PC-9 (cell line): Measurements from ENCODE around the gene ATP7B. TPM values are rescaled to one million over a fixed set of nuclear protein-coding genes. Genes with fewer than 3 reads are reported as not detected.

Source experiments
- BruUV-seq: library from RNA; stranded (reverse); fragments of 400-500 nt; replicated peaks from 2 replicates; lab custom pipeline; 2021; lab: Mats Ljungman, UMichigan
- CTCF ChIA-PET: fragments of 300-600 bp; sonication (Branson Sonifier 250); formaldehyde crosslinking; loops from one replicate; lab custom pipeline; 2022; ENCODE audit warnings: antibody characterized with exemption; lab: Charles Lee
- POLR2A ChIA-PET: fragments of 300-600 bp; sonication (Branson Sonifier 250); formaldehyde crosslinking; loops from one replicate; lab custom pipeline; 2022; ENCODE audit warnings: antibody characterized with exemption; ENCODE audit not compliant: unreplicated experiment; lab: Charles Lee
- DNase-seq, 2 experiments: peaks; one replicate each; pipeline versions ENCODE4 v3.0.0 to v3.0.0-alpha.2; 2015 to 2022; ENCODE audit warnings: mixed read lengths in 1 of 2
- H2AFZ ChIP-seq: fragments of 200-600 bp; sonication (generic); 2 replicates; pipeline ENCODE4 v1.8.1; 2017; ENCODE audit warnings: antibody characterized with exemption
- H3F3A ChIP-seq: fragments of 200-600 bp; sonication (generic); 2 replicates; pipeline ENCODE4 v1.8.1; 2017; ENCODE audit warnings: antibody characterized with exemption, mild to moderate bottlenecking, low read depth; ENCODE audit not compliant: insufficient read depth
- H3K27ac ChIP-seq: fragments of 200-600 bp; sonication (generic); 2 replicates; pipeline ENCODE4 v1.6.1; 2016; ENCODE audit warnings: mixed run types
- H3K27me3 ChIP-seq: fragments of 200-600 bp; sonication (generic); 2 replicates; pipeline ENCODE4 v1.6.1; 2016; ENCODE audit warnings: low read depth, mixed run types; ENCODE audit not compliant: insufficient read depth
- H3K36me3 ChIP-seq: fragments of 200-600 bp; sonication (generic); 2 replicates; pipeline ENCODE4 v1.6.1; 2016; ENCODE audit warnings: low read depth, mixed run types
- H3K4me1 ChIP-seq: fragments of 200-600 bp; sonication (generic); replicated peaks from 2 replicates; pipeline ENCODE4 v1.6.1; 2016; ENCODE audit warnings: mixed run types; ENCODE audit not compliant: insufficient read depth
- H3K4me2 ChIP-seq: fragments of 200-600 bp; sonication (generic); 2 replicates; pipeline ENCODE4 v1.6.1; 2017; ENCODE audit warnings: mixed run types
- H3K4me3 ChIP-seq: fragments of 200-600 bp; sonication (generic); 2 replicates; pipeline ENCODE4 v1.6.1; 2016; ENCODE audit warnings: mixed run types
- H3K79me2 ChIP-seq: fragments of 200-600 bp; sonication (generic); 2 replicates; pipeline ENCODE4 v1.6.1; 2017; ENCODE audit warnings: low read depth, mixed run types
- H3K9me2 ChIP-seq: fragments of 200-600 bp; sonication (generic); 2 replicates; pipeline ENCODE4 v1.8.1; 2017; ENCODE audit warnings: mild to moderate bottlenecking; ENCODE audit not compliant: insufficient read depth
- H3K9me3 ChIP-seq: fragments of 200-600 bp; sonication (generic); 2 replicates; pipeline ENCODE4 v1.8.1; 2016; ENCODE audit warnings: low read depth; ENCODE audit not compliant: insufficient read depth
- H4K20me1 ChIP-seq: fragments of 200-600 bp; sonication (generic); 2 replicates; pipeline ENCODE4 v1.8.1; 2017; ENCODE audit not compliant: insufficient read depth
- EZH2 ChIP-seq: fragments of 200-600 bp; sonication (generic); IDR thresholded peaks from 2 replicates; pipeline ENCODE4 v1.8.0; 2017; ENCODE audit warnings: antibody characterized with exemption, low read depth
- intact Hi-C: fragments of 100-400 bp; cut with micrococcal nuclease; formaldehyde crosslinking; loops from one replicate; pipeline ENCODE4 v1.10.0; 2022; ENCODE audit not compliant: unreplicated experiment
- total RNA-seq: library from RNA; stranded (reverse); gene quantifications from 2 replicates; pipeline ENCODE4 v1.2.3, GENCODE V29; 2021
- TF ChIP-seq, protein P1 (sequence below): fragments of 200-600 bp; sonication (generic); conservative IDR thresholded peaks from 2 replicates; pipeline ENCODE4 v1.6.1; 2017; ENCODE audit warnings: mixed run types, antibody characterized with exemption, mild to moderate bottlenecking, moderate library complexity

The ATP7B gene
- total RNA-seq, 1 experiment from 2014 or later = 1.2 TPM

DNA sequence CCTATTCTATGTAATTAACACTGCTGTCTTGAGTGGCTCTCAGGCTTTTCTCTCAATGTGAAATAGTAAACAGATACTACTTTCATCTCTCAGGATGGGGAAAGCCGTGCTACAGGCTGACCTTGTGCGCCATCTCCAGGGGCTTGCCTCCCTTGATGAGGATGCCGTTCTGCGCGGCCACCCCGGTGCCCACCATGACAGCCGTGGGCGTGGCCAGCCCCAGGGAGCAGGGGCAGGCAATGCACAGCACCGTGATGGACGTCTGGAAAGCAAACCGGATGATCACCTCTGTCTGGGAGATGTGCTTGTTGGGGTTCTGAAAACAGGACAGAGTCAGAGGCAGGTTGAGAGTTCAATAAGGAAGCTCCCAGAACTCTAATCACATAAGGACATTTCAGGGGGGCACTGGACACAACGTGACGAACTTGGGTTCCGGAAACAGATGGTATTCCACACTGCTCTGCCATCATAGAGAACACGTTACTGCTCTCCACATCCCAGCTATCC, 65.0 kb downstream of the ATP7B start:
- H3K36me3 ChIP-seq = no peaks in the 10 kb centered on the region
- no peaks in the 10 kb centered on the region for H3K9me2 ChIP-seq
- H3F3A ChIP-seq = no peaks in the 10 kb centered on the region
- no peaks in the 10 kb centered on the region for H3K27me3 ChIP-seq
- no peaks in the 10 kb centered on the region for H4K20me1 ChIP-seq
- no peak for TF ChIP-seq EZH2
- TF ChIP-seq, protein P1, sequence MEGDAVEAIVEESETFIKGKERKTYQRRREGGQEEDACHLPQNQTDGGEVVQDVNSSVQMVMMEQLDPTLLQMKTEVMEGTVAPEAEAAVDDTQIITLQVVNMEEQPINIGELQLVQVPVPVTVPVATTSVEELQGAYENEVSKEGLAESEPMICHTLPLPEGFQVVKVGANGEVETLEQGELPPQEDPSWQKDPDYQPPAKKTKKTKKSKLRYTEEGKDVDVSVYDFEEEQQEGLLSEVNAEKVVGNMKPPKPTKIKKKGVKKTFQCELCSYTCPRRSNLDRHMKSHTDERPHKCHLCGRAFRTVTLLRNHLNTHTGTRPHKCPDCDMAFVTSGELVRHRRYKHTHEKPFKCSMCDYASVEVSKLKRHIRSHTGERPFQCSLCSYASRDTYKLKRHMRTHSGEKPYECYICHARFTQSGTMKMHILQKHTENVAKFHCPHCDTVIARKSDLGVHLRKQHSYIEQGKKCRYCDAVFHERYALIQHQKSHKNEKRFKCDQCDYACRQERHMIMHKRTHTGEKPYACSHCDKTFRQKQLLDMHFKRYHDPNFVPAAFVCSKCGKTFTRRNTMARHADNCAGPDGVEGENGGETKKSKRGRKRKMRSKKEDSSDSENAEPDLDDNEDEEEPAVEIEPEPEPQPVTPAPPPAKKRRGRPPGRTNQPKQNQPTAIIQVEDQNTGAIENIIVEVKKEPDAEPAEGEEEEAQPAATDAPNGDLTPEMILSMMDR = no peak
- no peaks in the 10 kb centered on the region for H3K9me3 ChIP-seq
- POLR2A ChIA-PET = no interaction called here
- peaks cover 9% of the 10 kb centered on the region; the same call in 1 of the 2 replicates for H3K4me1 ChIP-seq
- H3K4me3 ChIP-seq = no peak overlapping the region
- no peak overlapping the region for H3K4me2 ChIP-seq
- no peak overlapping the region for H3K27ac ChIP-seq
- CTCF ChIA-PET = no interaction called here
- DNase-seq = no peak
- intact Hi-C loops = no loop called here
- H3K79me2 ChIP-seq = no peaks in the 10 kb centered on the region
- no peak overlapping the region for H2AFZ ChIP-seq
- BruUV-seq = no TSS peak

DNA sequence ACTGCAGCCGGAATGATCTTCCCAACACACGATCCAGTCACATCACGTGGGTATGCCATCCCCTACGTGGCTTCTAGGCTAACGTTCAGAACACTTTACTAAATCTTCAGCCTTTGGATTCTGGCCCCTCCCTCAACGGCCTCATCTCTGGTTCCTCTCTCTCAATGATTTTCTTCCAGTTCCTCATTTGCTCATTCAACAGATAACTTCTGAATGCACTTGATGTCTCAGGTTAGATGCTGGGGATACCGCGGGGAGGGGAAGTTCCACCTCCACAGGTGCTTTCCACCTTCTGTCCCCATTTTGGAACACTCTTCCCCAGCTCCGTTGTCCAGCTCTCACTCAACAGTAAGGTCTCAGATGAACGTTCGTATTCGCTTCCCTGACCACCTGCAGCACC, 66.1 kb downstream of the ATP7B start:
- Histone ChIP-seq H3K4me1 (peaks cover 9% of the 10 kb centered on the region; the same call in 1 of the 2 replicates), H4K20me1 (no peaks in the 10 kb centered on the region), H3K4me3 (no peak overlapping the region), H3F3A (no peaks in the 10 kb centered on the region), H3K4me2 (no peak overlapping the region), H3K79me2 (no peaks in the 10 kb centered on the region), H3K27ac (no peak overlapping the region), H3K9me3 (no peaks in the 10 kb centered on the region), H3K27me3 (no peaks in the 10 kb centered on the region), H2AFZ (no peak overlapping the region), H3K9me2 (no peaks in the 10 kb centered on the region), H3K36me3 (no peaks in the 10 kb centered on the region)
- intact Hi-C loops = no loop called here
- DNase-seq = no peak
- CTCF ChIA-PET = no interaction called here
- no peak for TF ChIP-seq EZH2
- TF ChIP-seq, protein P1 = no peak
- no TSS peak for BruUV-seq
- POLR2A ChIA-PET = no interaction called here

GRCh38 chr13:51944428-51944827, 66.8 kb downstream of the ATP7B start:
- CTCF ChIA-PET = no interaction called here

More at GRCh38 chr13:51944428-51944827, 66.8 kb downstream of the ATP7B start:
- Histone ChIP-seq H3K4me3 (no peak overlapping the region), H3K27me3 (no peaks in the 10 kb centered on the region), H3K4me1 (peaks cover 9% of the 10 kb centered on the region; the same call in 1 of the 2 replicates), H3K36me3 (no peaks in the 10 kb centered on the region), H3K9me2 (no peaks in the 10 kb centered on the region), H4K20me1 (no peaks in the 10 kb centered on the region), H3K79me2 (no peaks in the 10 kb centered on the region), H3F3A (no peaks in the 10 kb centered on the region), H3K27ac (no peak overlapping the region), H2AFZ (no peak overlapping the region), H3K9me3 (no peaks in the 10 kb centered on the region), H3K4me2 (no peak overlapping the region)
- POLR2A ChIA-PET = no interaction called here
- intact Hi-C loops = no loop called here
- TF ChIP-seq, protein P1 = no peak
- no peak for TF ChIP-seq EZH2
- no TSS peak for BruUV-seq
- DNase-seq = no peak
